Tibial nerve (tissue), 4 donors: Measurements from ENCODE around the gene C3.

Experiments
- EP300 ChIP-seq, 2 donors: sonication (generic); formaldehyde crosslinking; IDR thresholded peaks; one replicate each; pipeline ENCODE4 v1.6.1; 2017; ENCODE audit warnings: antibody characterized with exemption in 2 of 2, mild to moderate bottlenecking in 1 of 2
- POLR2A ChIP-seq, 2 donors: fragments of 450-650 bp; IDR thresholded peaks; one replicate each; pipeline ENCODE4 v1.6.1; 2017; ENCODE audit warnings: antibody characterized with exemption in 2 of 2, mild to moderate bottlenecking in 2 of 2, moderate library complexity in 2 of 2
- TF ChIP-seq, protein P1 (sequence below), 5 experiments: fragments of 200-600 bp in 3 of 5; fragments of 450-650 bp in 2 of 5; sonication (generic) in 3 of 5; IDR thresholded peaks; one replicate each; pipeline ENCODE4 v1.5.1; 2016 to 2019; ENCODE audit warnings: antibody characterized with exemption in 5 of 5, mild to moderate bottlenecking in 3 of 5, moderate library complexity in 2 of 5

DNA sequence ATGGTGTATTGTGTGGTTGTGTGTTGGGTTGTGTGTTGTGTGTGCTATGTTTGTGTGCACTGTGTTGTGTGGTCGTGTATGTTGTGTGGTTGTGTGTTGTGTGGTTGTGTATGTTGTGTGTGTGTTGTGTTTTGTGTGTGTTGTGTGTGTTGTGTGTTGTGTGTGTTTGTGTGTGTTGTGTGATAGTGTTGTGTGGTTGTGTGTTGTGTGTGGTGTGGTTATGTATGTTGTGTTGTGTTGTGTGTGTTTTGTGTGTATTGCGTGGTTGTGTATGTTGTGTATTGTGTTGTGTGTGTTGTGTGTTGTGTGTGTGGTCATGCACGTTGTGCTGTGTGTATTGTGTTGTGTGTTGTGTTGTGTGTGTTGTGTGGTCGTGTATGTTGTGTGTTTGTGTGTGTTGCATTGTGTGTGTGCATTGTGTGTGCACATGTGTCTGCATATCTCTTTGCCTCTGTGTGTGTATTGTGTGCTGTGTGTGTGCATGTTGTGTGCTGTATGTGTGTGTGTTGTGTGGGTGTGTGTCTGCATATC, 2.9 kb downstream of the C3 start:
- TF ChIP-seq, protein P1, sequence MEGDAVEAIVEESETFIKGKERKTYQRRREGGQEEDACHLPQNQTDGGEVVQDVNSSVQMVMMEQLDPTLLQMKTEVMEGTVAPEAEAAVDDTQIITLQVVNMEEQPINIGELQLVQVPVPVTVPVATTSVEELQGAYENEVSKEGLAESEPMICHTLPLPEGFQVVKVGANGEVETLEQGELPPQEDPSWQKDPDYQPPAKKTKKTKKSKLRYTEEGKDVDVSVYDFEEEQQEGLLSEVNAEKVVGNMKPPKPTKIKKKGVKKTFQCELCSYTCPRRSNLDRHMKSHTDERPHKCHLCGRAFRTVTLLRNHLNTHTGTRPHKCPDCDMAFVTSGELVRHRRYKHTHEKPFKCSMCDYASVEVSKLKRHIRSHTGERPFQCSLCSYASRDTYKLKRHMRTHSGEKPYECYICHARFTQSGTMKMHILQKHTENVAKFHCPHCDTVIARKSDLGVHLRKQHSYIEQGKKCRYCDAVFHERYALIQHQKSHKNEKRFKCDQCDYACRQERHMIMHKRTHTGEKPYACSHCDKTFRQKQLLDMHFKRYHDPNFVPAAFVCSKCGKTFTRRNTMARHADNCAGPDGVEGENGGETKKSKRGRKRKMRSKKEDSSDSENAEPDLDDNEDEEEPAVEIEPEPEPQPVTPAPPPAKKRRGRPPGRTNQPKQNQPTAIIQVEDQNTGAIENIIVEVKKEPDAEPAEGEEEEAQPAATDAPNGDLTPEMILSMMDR (IDR thresholded peaks at IDR 0.05) = no peak
- no peak for TF ChIP-seq POLR2A (IDR thresholded peaks at IDR 0.05)
- TF ChIP-seq EP300 (IDR thresholded peaks at IDR 0.05) = no peak
